Suprapubic skin (tissue), 4 donors: ENCODE results near the gene TRRAP.

Experiments
- CTCF ChIP-seq, 2 donors: fragments of 200-600 bp in 1 of 2; fragments of 450-650 bp in 1 of 2; sonication (generic) in 1 of 2; IDR thresholded peaks; one replicate each; pipeline ENCODE4 v1.5.1; 2016 to 2019; ENCODE audit warnings: antibody characterized with exemption in 2 of 2, mild to moderate bottlenecking in 1 of 2, moderate library complexity in 1 of 2
- EP300 ChIP-seq: sonication (generic); formaldehyde crosslinking; IDR thresholded peaks from one replicate; pipeline ENCODE4 v1.6.1; 2017; ENCODE audit warnings: antibody characterized with exemption
- POLR2A ChIP-seq, 2 donors: fragments of 450-650 bp; IDR thresholded peaks; one replicate each; pipeline ENCODE4 v1.6.1; 2017; ENCODE audit warnings: antibody characterized with exemption in 2 of 2, mild to moderate bottlenecking in 2 of 2, moderate library complexity in 2 of 2
- POLR2AphosphoS5 ChIP-seq, 3 donors: sonication (generic); formaldehyde crosslinking; IDR thresholded peaks; one replicate each; pipeline ENCODE4 v1.6.1; 2017; ENCODE audit warnings: antibody characterized with exemption in 3 of 3

- TF ChIP-seq CTCF (IDR thresholded peaks at IDR 0.05) (no peak), EP300 (no peak), POLR2A (IDR thresholded peaks at IDR 0.05) (no peak), POLR2AphosphoS5 (IDR thresholded peaks at IDR 0.05) (no peak)
These were observed 172.6 kb downstream of the TRRAP start for GRCh38 chr7:99050971-99051370.
